HG03280 (cell line): Measurements from ENCODE around the gene OSBPL6.
"Not testable (repeated sequence)": the region's sequence is repeated elsewhere in the genome, so short reads cannot be mapped to it uniquely, and the experiment has no call there.

Source experiments
- ATAC-seq: cut with Tn5 transposase; IDR thresholded peaks from one replicate; pipeline ENCODE4 v1.9.1; 2021; ENCODE audit warnings: mild to moderate bottlenecking, moderate library complexity; ENCODE audit not compliant: unreplicated experiment

The OSBPL6 gene

GRCh38 chr2:178394859-178395258, 200.5 kb downstream of the OSBPL6 start:
- no peak for ATAC-seq

GRCh38 chr2:178395295-178395694, 201.0 kb downstream of the OSBPL6 start:
- no peak for ATAC-seq

GRCh38 chr2:178395941-178396570, 201.7 kb downstream of the OSBPL6 start:
- no peak for ATAC-seq

- peak; percentile 90 for ATAC-seq
Observed at GRCh38 chr2:178397002-178397605, 202.8 kb downstream of the OSBPL6 start.

- ATAC-seq = no peak
Observed at GRCh38 chr2:178401994-178402437, 207.7 kb downstream of the OSBPL6 start.

- peak; percentile 33 for ATAC-seq
Observed at GRCh38 chr2:178403671-178404306, 209.5 kb downstream of the OSBPL6 start.

GRCh38 chr2:178404368-178404767, 210.1 kb downstream of the OSBPL6 start:
- ATAC-seq = peak; percentile 100

GRCh38 chr2:178409261-178409660, 214.9 kb downstream of the OSBPL6 start:
- no peak for ATAC-seq

GRCh38 chr2:178412047-178412446, 217.7 kb downstream of the OSBPL6 start:
- no peak for ATAC-seq

- ATAC-seq = not testable (repeated sequence)
Observed at GRCh38 chr2:178412453-178412852, 218.1 kb downstream of the OSBPL6 start.

- ATAC-seq = peak; percentile 73
Observed at GRCh38 chr2:178413472-178414265, 219.4 kb downstream of the OSBPL6 start.

- ATAC-seq = peak; percentile 76
Observed at GRCh38 chr2:178414266-178415247, 220.2 kb downstream of the OSBPL6 start.

GRCh38 chr2:178415979-178416378, 221.7 kb downstream of the OSBPL6 start:
- ATAC-seq = no peak

- no peak for ATAC-seq
Observed at GRCh38 chr2:178417916-178418315, 223.6 kb downstream of the OSBPL6 start.

- ATAC-seq = no peak
Observed at GRCh38 chr2:178418426-178418825, 224.1 kb downstream of the OSBPL6 start.

- ATAC-seq = no peak
Observed at GRCh38 chr2:178419123-178419522, 224.8 kb downstream of the OSBPL6 start.

- no peak for ATAC-seq
Observed at GRCh38 chr2:178420463-178420999, 226.2 kb downstream of the OSBPL6 start.

GRCh38 chr2:178422097-178422496, 227.8 kb downstream of the OSBPL6 start:
- no peak for ATAC-seq

- not testable (repeated sequence) for ATAC-seq
Observed at GRCh38 chr2:178423746-178424145, 229.4 kb downstream of the OSBPL6 start.

- no peak for ATAC-seq
Observed at GRCh38 chr2:178425255-178425827, 231.0 kb downstream of the OSBPL6 start.
